Gastrocnemius medialis (tissue), 4 donors: ENCODE results near the gene PRMT7. TPM values are rescaled to one million over a fixed set of nuclear protein-coding genes. Genes with fewer than 3 reads are reported as not detected.
A peak's percentile ranks its signal among the peaks of the same experiment; 100 is the strongest.

Source experiments
- ATAC-seq, 2 donors: fragments of 150-250 bp; one replicate each; pipeline ENCODE4 v1.9.1; 2016
- DNase-seq, 2 donors: peaks; one replicate each; pipeline ENCODE4 v3.0.0-alpha.2; 2019
- H3K27ac ChIP-seq, 4 donors: fragments of 200-600 bp; sonication (generic); 1 replicate in 1 of 4; 2 replicates in 3 of 4; pipeline ENCODE4 v1.5.1; 2016 to 2018; ENCODE audit warnings: mild to moderate bottlenecking in 2 of 4, moderate library complexity in 1 of 4
- H3K27me3 ChIP-seq, 3 donors: fragments of 200-600 bp; sonication (generic) in 2 of 3; 1 replicate in 1 of 3; 2 replicates in 2 of 3; pipeline versions ENCODE4 v1.5.1 to v1.6.0; 2016 to 2019; ENCODE audit warnings: mild to moderate bottlenecking in 1 of 3, moderate library complexity in 1 of 3
- H3K36me3 ChIP-seq, 2 donors: fragments of 200-600 bp; sonication (generic) in 1 of 2; one replicate each; pipeline ENCODE4 v1.5.1; 2017 to 2018
- H3K4me1 ChIP-seq, 2 donors: fragments of 200-600 bp; sonication (generic) in 1 of 2; one replicate each; pipeline ENCODE4 v1.5.1; 2016 to 2017; ENCODE audit warnings: mild to moderate bottlenecking in 2 of 2
- H3K4me3 ChIP-seq, 4 donors: fragments of 200-600 bp; sonication (generic) in 3 of 4; 1 replicate in 1 of 4; 2 replicates in 3 of 4; pipeline ENCODE4 v1.5.1; 2016 to 2019; ENCODE audit warnings: mild to moderate bottlenecking in 2 of 4
- H3K9me3 ChIP-seq, 3 donors: fragments of 200-600 bp; sonication (generic) in 2 of 3; 1 replicate in 1 of 3; 2 replicates in 2 of 3; pipeline ENCODE4 v1.5.1; 2016 to 2019
- CTCF ChIP-seq, 5 experiments: fragments of 450-650 bp in 3 of 5; fragments of 200-600 bp in 2 of 5; sonication (generic) in 2 of 5; IDR thresholded peaks in 4 of 5; conservative IDR thresholded peaks in 1 of 5; 1 replicate in 4 of 5; 2 replicates in 1 of 5; pipeline ENCODE4 v1.5.1; 2016 to 2019; ENCODE audit warnings: antibody characterized with exemption in 5 of 5, mild to moderate bottlenecking in 3 of 5, moderate library complexity in 3 of 5
- POLR2A ChIP-seq, 2 donors: fragments of 450-650 bp; IDR thresholded peaks; one replicate each; pipeline ENCODE4 v1.6.1; 2017; ENCODE audit warnings: antibody characterized with exemption in 2 of 2, mild to moderate bottlenecking in 2 of 2, moderate library complexity in 2 of 2
- in situ Hi-C, 4 donors: fragments of 200-750 bp; cut with MboI; loops; one replicate each; pipeline versions ENCODE4 v1.15.0 to v1.8.0; 2017; ENCODE audit warnings: low sequenced_read_pairs in 4 of 4
- intact Hi-C: fragments of 100-400 bp; cut with DNase I; formaldehyde crosslinking; loops from one replicate; pipeline ENCODE4 v1.15.1; 2023; ENCODE audit warnings: low total_unique reads
- total RNA-seq, 4 donors: library from RNA; depleted of rRNA; stranded (reverse); fragments of >200 nt; gene quantifications; one replicate each; pipeline versions ENCODE4 v1.1.0 to v1.2.3, GENCODE V29; 2016

PRMT7 gene
- total RNA-seq, 4 donors from 2014 or later: 22.2 to 41.0 (median 32.8) TPM

- in situ Hi-C loops: loop anchor here in 2 of 4 donors (25.0 kb wide), 1 partner anchor 260 kb away; the partner anchor contains the start of gene NFATC3 (in 2 of the 2)
- DNase-seq: peak; percentile 32 to 43
- peak in 1 of 2 donors; percentile 7 for ATAC-seq
These were observed 36.2 kb downstream of the PRMT7 start for GRCh38 chr16:68346892-68347480.

DNA sequence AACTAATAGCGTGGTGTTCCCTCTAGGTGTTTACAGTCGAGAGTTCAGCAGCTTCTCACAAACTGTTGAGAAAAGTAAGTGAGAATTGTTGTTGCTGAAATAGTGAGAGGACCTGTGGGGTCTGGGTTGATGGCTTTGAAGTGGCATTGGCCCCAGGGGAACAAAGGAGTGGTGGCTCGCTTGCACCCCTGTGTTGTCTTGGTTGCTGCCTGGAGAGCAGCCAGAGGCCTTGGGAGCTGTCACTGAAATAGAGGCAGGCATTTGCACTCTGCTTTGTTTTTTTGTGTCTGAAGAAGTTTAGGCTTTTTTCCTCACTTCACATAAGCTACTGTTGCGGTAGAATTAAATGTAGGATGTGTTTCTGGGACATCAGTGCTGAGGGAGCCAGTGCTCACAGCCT lies 36.8 kb downstream of the PRMT7 start:
- no peak for DNase-seq
- H3K9me3 ChIP-seq: no peaks in the 10 kb centered on the region
- intact Hi-C loops: no loop called here
- no peaks in the 10 kb centered on the region for H3K27me3 ChIP-seq
- H3K27ac ChIP-seq: peak overlapping the region in 1 of 4 donors; percentile 88
- no peak for TF ChIP-seq CTCF (IDR thresholded peaks at IDR 0.05 in 4 of 5, conservative IDR thresholded peaks at IDR 0.05 in 1 of 5)
- TF ChIP-seq POLR2A (IDR thresholded peaks at IDR 0.05): no peak
- in situ Hi-C loops: loop anchor here in 2 of 4 donors (25.0 kb wide), 1 partner anchor 260 kb away; the partner anchor contains the start of gene NFATC3 (in 2 of the 2)
- H3K4me3 ChIP-seq: no peak overlapping the region
- H3K4me1 ChIP-seq: peaks cover 49 to 53% of the 10 kb centered on the region in 2 donors
- H3K36me3 ChIP-seq: peaks cover 0 to 29% of the 10 kb centered on the region in 2 donors
- no peak for ATAC-seq

More at GRCh38 chr16:68346892-68347480, 36.2 kb downstream of the PRMT7 start:
- H3K27ac ChIP-seq: peak overlapping the region; percentile 80 to 94 (median 89)
- H3K9me3 ChIP-seq: no peaks in the 10 kb centered on the region
- H3K36me3 ChIP-seq: peaks cover 0 to 27% of the 10 kb centered on the region in 2 donors
- intact Hi-C loops: loop anchor here (1.0 kb wide), 1 partner anchor 163 kb away; no protein-coding TSS in a partner anchor
- TF ChIP-seq CTCF (IDR thresholded peaks at IDR 0.05 in 4 of 5, conservative IDR thresholded peaks at IDR 0.05 in 1 of 5): no peak
- no peak for TF ChIP-seq POLR2A (IDR thresholded peaks at IDR 0.05)
- peaks cover 51 to 59% of the 10 kb centered on the region in 2 donors for H3K4me1 ChIP-seq
- no peak overlapping the region for H3K4me3 ChIP-seq
- H3K27me3 ChIP-seq: no peaks in the 10 kb centered on the region

GRCh38 chr16:68348639-68349445 lies 38.0 kb downstream of the PRMT7 start:
- peaks cover 0 to 40% of the 10 kb centered on the region in 2 donors for H3K36me3 ChIP-seq
- in situ Hi-C loops (loop anchor here in 2 of 4 donors (25.0 kb wide), 1 partner anchor 262 kb away; the partner anchor contains the start of gene NFATC3 (in 2 of the 2)), intact Hi-C loops (no loop called here)
- DNase-seq (no peak), ATAC-seq (no peak)
- H3K27me3 ChIP-seq: no peaks in the 10 kb centered on the region
- peak overlapping the region; percentile 5 to 51 (median 46) for H3K27ac ChIP-seq
- no peak for TF ChIP-seq POLR2A (IDR thresholded peaks at IDR 0.05)
- no peak for TF ChIP-seq CTCF (IDR thresholded peaks at IDR 0.05 in 4 of 5, conservative IDR thresholded peaks at IDR 0.05 in 1 of 5)
- H3K4me3 ChIP-seq: no peak overlapping the region
- peaks cover 42 to 48% of the 10 kb centered on the region in 2 donors for H3K4me1 ChIP-seq
- H3K9me3 ChIP-seq: no peaks in the 10 kb centered on the region

GRCh38 chr16:68349838-68350410 lies 39.1 kb downstream of the PRMT7 start:
- Histone ChIP-seq H3K36me3 (peaks cover 0 to 51% of the 10 kb centered on the region in 2 donors), H3K27ac (no peak overlapping the region), H3K27me3 (no peaks in the 10 kb centered on the region), H3K4me1 (peaks cover 32 to 37% of the 10 kb centered on the region in 2 donors), H3K9me3 (no peaks in the 10 kb centered on the region), H3K4me3 (no peak overlapping the region)
- in situ Hi-C loops: loop anchor here in 2 of 4 donors (25.0 kb wide), 1 partner anchor 263 kb away; the partner anchor contains the start of gene NFATC3 (in 2 of the 2)
- no peak for DNase-seq
- no peak for ATAC-seq
- no peak for TF ChIP-seq CTCF (IDR thresholded peaks at IDR 0.05 in 4 of 5, conservative IDR thresholded peaks at IDR 0.05 in 1 of 5)
- TF ChIP-seq POLR2A (IDR thresholded peaks at IDR 0.05): no peak
- intact Hi-C loops: no loop called here
